SU-DHL-6 (cell line): ENCODE data around the gene ZNF512.
A peak's percentile ranks its signal among the peaks of the same experiment; 100 is the strongest.
"Not testable (repeated sequence)": the region's sequence is repeated elsewhere in the genome, so short reads cannot be mapped to it uniquely, and the experiment has no call there.

Source experiments
- H2AFZ ChIP-seq: fragments of 200-600 bp; sonication (generic); 2 replicates; pipeline ENCODE4 v1.6.1; 2014; ENCODE audit warnings: low read depth, mild to moderate bottlenecking, moderate library complexity, mixed read lengths, antibody characterized with exemption, low read length; ENCODE audit not compliant: severe bottlenecking
- H3F3A ChIP-seq: fragments of 200-600 bp; shearing (Covaris generic); 2 replicates; pipeline ENCODE4 v1.6.0; 2016; ENCODE audit warnings: antibody characterized with exemption, mild to moderate bottlenecking; ENCODE audit not compliant: insufficient read depth
- H3K27ac ChIP-seq: fragments of 200-600 bp; sonication (generic); 2 replicates; pipeline ENCODE4 v1.5.1; 2016; ENCODE audit warnings: low read depth, mild to moderate bottlenecking, low read length, moderate library complexity, mixed read lengths
- H3K27me3 ChIP-seq: fragments of 200-600 bp; sonication (generic), shearing (Covaris generic); 2 replicates; pipeline ENCODE4 v1.6.0; 2014; ENCODE audit warnings: mild to moderate bottlenecking, low read length
- H3K36me3 ChIP-seq: fragments of 200-600 bp; sonication (generic); 2 replicates; pipeline ENCODE4 v1.6.1; 2014; ENCODE audit warnings: mild to moderate bottlenecking, low read length, mixed read lengths
- H3K4me2 ChIP-seq: fragments of 300-600, 200-600 bp; shearing (Covaris generic), sonication (generic); 2 replicates; pipeline ENCODE4 v1.6.0; 2014; ENCODE audit warnings: low read length, low read depth, mild to moderate bottlenecking; ENCODE audit not compliant: poor library complexity, severe bottlenecking
- H3K4me3 ChIP-seq: fragments of 200-600 bp; sonication (generic); 2 replicates; pipeline ENCODE4 v1.5.1; 2014; ENCODE audit warnings: antibody characterized with exemption, low read length, mild to moderate bottlenecking, mixed read lengths; ENCODE audit not compliant: insufficient read depth, poor library complexity, severe bottlenecking
- H3K79me2 ChIP-seq: fragments of 200-600 bp; sonication (generic); 2 replicates; pipeline ENCODE4 v1.6.1; 2014; ENCODE audit warnings: mild to moderate bottlenecking, low read length, moderate library complexity; ENCODE audit not compliant: insufficient read depth
- H3K9ac ChIP-seq: fragments of 200-600 bp; sonication (generic); 2 replicates; pipeline ENCODE4 v1.7.0; 2014; ENCODE audit warnings: mild to moderate bottlenecking, low read length
- H3K9me2 ChIP-seq: fragments of 200-600 bp; sonication (generic); replicated peaks from 2 replicates; pipeline ENCODE4 v1.6.1; 2014; ENCODE audit warnings: low read length; ENCODE audit not compliant: insufficient read depth
- H3K9me3 ChIP-seq: fragments of 200-600 bp; sonication (generic); 2 replicates; pipeline ENCODE4 v1.6.1; 2014; ENCODE audit warnings: low read length, mixed read lengths; ENCODE audit not compliant: insufficient read depth
- H4K20me1 ChIP-seq: fragments of 200-600 bp; sonication (generic); 2 replicates; pipeline ENCODE4 v1.6.1; 2014; ENCODE audit warnings: low read depth, mild to moderate bottlenecking, antibody characterized with exemption, low read length, moderate library complexity, mixed read lengths
- CTCF ChIP-seq: fragments of 200-600 bp; sonication (generic); IDR thresholded peaks from one replicate; pipeline ENCODE4 v1.5.1; 2017; ENCODE audit warnings: antibody characterized with exemption, mild to moderate bottlenecking, low read length, moderate library complexity; ENCODE audit not compliant: insufficient read depth, poor library complexity, severe bottlenecking
- EZH2phosphoT487 ChIP-seq: fragments of 200-600 bp; sonication (generic), shearing (Covaris generic); conservative IDR thresholded peaks from 2 replicates; pipeline ENCODE4 v1.6.1; 2018; ENCODE audit warnings: mild to moderate bottlenecking, antibody characterized with exemption, low read length, moderate library complexity, mixed read lengths

Gene ZNF512

GRCh38 chr2:27628767-27629709 lies 46.2 kb downstream of the ZNF512 start, which contains the start of the genes CCDC121 and GPN1:
CCDC121 (minus strand) TSS chr2:27629012; CDS start chr2:27627799, 1,213 bp downstream.
GPN1 (plus strand) TSS chr2:27629050; CDS start chr2:27629059, 9 bp downstream.
- H2AFZ ChIP-seq: peak within 1 kb of the TSS; percentile 97
- H3K9ac ChIP-seq: peak within 1 kb of the TSS; percentile 84
- H3K4me3 ChIP-seq: peak within 1 kb of the TSS; percentile 95
- TF ChIP-seq CTCF: no peak
- no peak for TF ChIP-seq EZH2phosphoT487
- peaks cover 6% of the 10 kb centered on the region for H3K36me3 ChIP-seq
- H4K20me1 ChIP-seq: no peaks in the 10 kb centered on the region
- H3K79me2 ChIP-seq: peaks cover 8% of the 10 kb centered on the region
- H3K9me3 ChIP-seq: no peaks in the 10 kb centered on the region
- H3K27ac ChIP-seq: peak within 1 kb of the TSS; percentile 24; the same call in 1 of the 2 replicates
- H3F3A ChIP-seq: peaks cover 5% of the 10 kb centered on the region; the same call in 1 of the 2 replicates
- H3K4me2 ChIP-seq: peak within 1 kb of the TSS; percentile 92
- H3K9me2 ChIP-seq: no peaks in the 10 kb centered on the region
- H3K27me3 ChIP-seq: no peaks in the 10 kb centered on the region

GRCh38 chr2:27630257-27630656 lies 47.4 kb downstream of the ZNF512 start:
- H2AFZ ChIP-seq, H3K9me2 ChIP-seq, H3F3A ChIP-seq, H3K9me3 ChIP-seq, H3K4me3 ChIP-seq, H3K27me3 ChIP-seq, H3K9ac ChIP-seq, H4K20me1 ChIP-seq, H3K27ac ChIP-seq, H3K79me2 ChIP-seq: not testable (repeated sequence)
- Histone ChIP-seq H3K4me2 (peak overlapping the region; percentile 92), H3K36me3 (peaks cover 12% of the 10 kb centered on the region)

GRCh38 chr2:27634291-27634690 lies 51.4 kb downstream of the ZNF512 start:
- no peak for TF ChIP-seq EZH2phosphoT487
- no peak for TF ChIP-seq CTCF
- Histone ChIP-seq H3K4me3 (no peak overlapping the region), H2AFZ (no peak overlapping the region), H3K27me3 (no peaks in the 10 kb centered on the region), H3K79me2 (peaks cover 5% of the 10 kb centered on the region), H3K27ac (no peak overlapping the region), H3F3A (no peaks in the 10 kb centered on the region), H3K9ac (no peak overlapping the region), H3K9me3 (no peaks in the 10 kb centered on the region), H4K20me1 (no peaks in the 10 kb centered on the region), H3K9me2 (no peaks in the 10 kb centered on the region), H3K36me3 (peaks cover 27% of the 10 kb centered on the region), H3K4me2 (no peak overlapping the region)

- Histone ChIP-seq H3K9me2 (no peaks in the 10 kb centered on the region), H3K27ac (no peak overlapping the region), H3K9me3 (no peaks in the 10 kb centered on the region), H2AFZ (no peak overlapping the region), H3K4me2 (no peak overlapping the region), H3K79me2 (no peaks in the 10 kb centered on the region), H4K20me1 (no peaks in the 10 kb centered on the region), H3K36me3 (peaks cover 39% of the 10 kb centered on the region), H3K4me3 (no peak overlapping the region), H3K27me3 (no peaks in the 10 kb centered on the region), H3K9ac (no peak overlapping the region), H3F3A (no peaks in the 10 kb centered on the region; the same call in 1 of the 2 replicates)
- TF ChIP-seq CTCF: no peak
- TF ChIP-seq EZH2phosphoT487: no peak
Observed at GRCh38 chr2:27636766-27637165, 53.9 kb downstream of the ZNF512 start.
